Panc1 (cell line): ENCODE results near the gene ADGRV1.

Experiments
- POLR2AphosphoS5 ChIP-seq: IDR thresholded peaks from 2 replicates; pipeline ENCODE4 v1.6.1; 2012; ENCODE audit warnings: mild to moderate bottlenecking, low read depth, low read length, moderate library complexity
- REST ChIP-seq, 2 experiments: IDR thresholded peaks; 2 replicates each; pipeline ENCODE4 v1.6.1; 2011 to 2012; ENCODE audit warnings: low read depth in 2 of 2, control low read depth in 1 of 2, low read length in 1 of 2, mild to moderate bottlenecking in 1 of 2, moderate library complexity in 1 of 2; ENCODE audit not compliant: insufficient read depth in 1 of 2
- SIN3A ChIP-seq: IDR thresholded peaks from 2 replicates; pipeline ENCODE4 v1.6.1; 2012; ENCODE audit warnings: low read depth, mild to moderate bottlenecking, low read length, moderate library complexity, borderline replicate concordance; ENCODE audit not compliant: insufficient read depth
- TF ChIP-seq, protein P1 (sequence below): fragments of 450-650 bp; IDR thresholded peaks from 2 replicates; pipeline ENCODE4 v1.5.1; 2017; ENCODE audit warnings: mild to moderate bottlenecking

DNA sequence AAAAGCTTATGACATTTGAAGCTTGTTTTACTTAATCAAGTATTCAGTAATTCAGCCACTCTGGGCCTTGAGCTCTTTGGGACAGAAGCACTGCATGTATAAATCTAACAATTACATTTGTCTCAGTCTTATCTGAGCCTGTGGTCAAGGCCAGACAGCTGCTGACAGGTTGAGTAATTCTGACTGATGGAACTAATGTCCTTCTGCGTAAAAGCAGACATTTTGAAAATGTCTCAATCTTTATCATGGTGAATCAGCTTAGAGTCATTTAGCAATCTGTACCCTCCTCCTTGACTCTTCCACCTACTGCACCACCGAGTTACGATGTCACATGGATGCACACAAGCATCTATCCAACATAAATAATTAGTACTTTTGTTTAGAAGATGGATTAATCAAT is 424.6 kb downstream of the ADGRV1 start:
- TF ChIP-seq POLR2AphosphoS5 (no peak), REST (IDR thresholded peaks at IDR 0.05; ENCODE audit: insufficient read depth in 1 of 2, low read depth in 2 of 2, low read length in 1 of 2) (no peak), SIN3A (no peak)
- TF ChIP-seq, protein P1, sequence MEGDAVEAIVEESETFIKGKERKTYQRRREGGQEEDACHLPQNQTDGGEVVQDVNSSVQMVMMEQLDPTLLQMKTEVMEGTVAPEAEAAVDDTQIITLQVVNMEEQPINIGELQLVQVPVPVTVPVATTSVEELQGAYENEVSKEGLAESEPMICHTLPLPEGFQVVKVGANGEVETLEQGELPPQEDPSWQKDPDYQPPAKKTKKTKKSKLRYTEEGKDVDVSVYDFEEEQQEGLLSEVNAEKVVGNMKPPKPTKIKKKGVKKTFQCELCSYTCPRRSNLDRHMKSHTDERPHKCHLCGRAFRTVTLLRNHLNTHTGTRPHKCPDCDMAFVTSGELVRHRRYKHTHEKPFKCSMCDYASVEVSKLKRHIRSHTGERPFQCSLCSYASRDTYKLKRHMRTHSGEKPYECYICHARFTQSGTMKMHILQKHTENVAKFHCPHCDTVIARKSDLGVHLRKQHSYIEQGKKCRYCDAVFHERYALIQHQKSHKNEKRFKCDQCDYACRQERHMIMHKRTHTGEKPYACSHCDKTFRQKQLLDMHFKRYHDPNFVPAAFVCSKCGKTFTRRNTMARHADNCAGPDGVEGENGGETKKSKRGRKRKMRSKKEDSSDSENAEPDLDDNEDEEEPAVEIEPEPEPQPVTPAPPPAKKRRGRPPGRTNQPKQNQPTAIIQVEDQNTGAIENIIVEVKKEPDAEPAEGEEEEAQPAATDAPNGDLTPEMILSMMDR: no peak
